NCI-H1417 treated with DMSO at 0.1 percent for 48 hours (cell line): ENCODE results near the gene CAMKV.
"Not testable (repeated sequence)": the region's sequence is repeated elsewhere in the genome, so short reads cannot be mapped to it uniquely, and the experiment has no call there.

Source experiments
- DNase-seq: peaks from one replicate; lab custom pipeline; 2025; lab: John Stamatoyannopoulos, UW

CAMKV gene

GRCh38 chr3:49845694-49846093 is 24.0 kb downstream of the CAMKV start:
- DNase-seq: no peak

GRCh38 chr3:49844464-49845183 is 25.1 kb downstream of the CAMKV start:
- no peak for DNase-seq

GRCh38 chr3:49842843-49843517 is 26.7 kb downstream of the CAMKV start:
- no peak for DNase-seq

GRCh38 chr3:49841806-49842205 is 27.9 kb downstream of the CAMKV start:
- DNase-seq: no peak

GRCh38 chr3:49841126-49841696 is 28.5 kb downstream of the CAMKV start:
- no peak for DNase-seq

GRCh38 chr3:49840388-49840787 is 29.3 kb downstream of the CAMKV start:
- DNase-seq: no peak

- no peak for DNase-seq
Measured at GRCh38 chr3:49839193-49839809, 30.4 kb downstream of the CAMKV start.

- no peak for DNase-seq
Measured at GRCh38 chr3:49831341-49831740, 38.4 kb downstream of the CAMKV start.

- no peak for DNase-seq
Measured at GRCh38 chr3:49826016-49826415, 43.7 kb downstream of the CAMKV start.

GRCh38 chr3:49823131-49823530 is 46.6 kb downstream of the CAMKV start:
- DNase-seq: not testable (repeated sequence)

GRCh38 chr3:49813497-49814174 is 56.1 kb downstream of the CAMKV start, which contains the start of gene UBA7:
Gene UBA7 (minus strand): TSS chr3:49813953. CDS start chr3:49813787, 166 bp downstream.
- no peak for DNase-seq

GRCh38 chr3:49812916-49813496 is 56.7 kb downstream of the CAMKV start:
- no peak for DNase-seq
